ENCODE measurements around the gene LRRC19. TPM values are rescaled to one million over a fixed set of nuclear protein-coding genes. Genes with fewer than 3 reads are reported as not detected.

LRRC19 gene
- polyA plus RNA-seq, 3 donors = not detected

- Histone ChIP-seq H4K20me1 (ENCODE audit: insufficient read depth, low read length) (no peaks in the 10 kb centered on the region), H3K36me3 (replicated peaks in 1 of 2; ENCODE audit: control insufficient read depth in 1 of 2, insufficient read depth in 2 of 2, low read length in 2 of 2) (no peaks in the 10 kb centered on the region), H3K79me2 (ENCODE audit: insufficient read depth, low read length) (no peaks in the 10 kb centered on the region), H3K9ac (ENCODE audit: insufficient read depth, low read length, poor library complexity, severe bottlenecking) (no peak overlapping the region), H3K27ac (ENCODE audit: low read depth in 1 of 2, low read length in 2 of 2) (no peak overlapping the region), H3K4me2 (replicated peaks; ENCODE audit: extremely low read depth, low read length, poor library complexity, severe bottlenecking) (no peak overlapping the region), H2AFZ (ENCODE audit: insufficient read depth, low read depth, low read length, poor library complexity, severe bottlenecking) (no peak overlapping the region), H3K4me1 (ENCODE audit: control insufficient read depth in 1 of 2, insufficient read depth in 2 of 2, low read length in 2 of 2) (no peaks in the 10 kb centered on the region), H3K4me3 (replicated peaks in 1 of 3; ENCODE audit: low read depth in 2 of 3, low read length in 3 of 3) (no peak overlapping the region), H3K27me3 (ENCODE audit: control insufficient read depth in 2 of 2, insufficient read depth in 2 of 2, low read length in 2 of 2) (no peaks in the 10 kb centered on the region), H3K9me3 (replicated peaks in 1 of 2; ENCODE audit: control insufficient read depth in 1 of 2, insufficient read depth in 1 of 2, low read length in 2 of 2) (no peaks in the 10 kb centered on the region)
- Mint-ChIP-seq H3K4me3 (no peak overlapping the region), H3K4me1 (peaks cover 2% of the 10 kb centered on the region), H3K27ac (no peak overlapping the region), H3K9me3 (no peaks in the 10 kb centered on the region), H3K27me3 (ENCODE audit: low read depth in 3 of 3) (no peaks in the 10 kb centered on the region), H3K36me3 (peaks cover 6 to 11% of the 10 kb centered on the region in 2 donors)
- intact Hi-C loops (cut with micrococcal nuclease) = no loop called here
- WGBS (ENCODE audit: insufficient coverage) = 7% methylated on average over 3 of the region's 4 CpGs
- no peak for TF ChIP-seq CTCF (IDR thresholded peaks at IDR 0.05)
- DNase-seq = peak in 1 of 3 donors; percentile 8
Observed at GRCh38 chr9:27047136-27047535, 41.7 kb upstream of the LRRC19 start.

GRCh38 chr9:27043176-27043575, 37.7 kb upstream of the LRRC19 start:
- no peak for DNase-seq
- WGBS (ENCODE audit: insufficient coverage) = 100% methylated on average over 1 of the region's 2 CpGs
- no peak overlapping the region for H3K4me3 Mint-ChIP-seq
- Histone ChIP-seq H3K9me3 (replicated peaks in 1 of 2; ENCODE audit: control insufficient read depth in 1 of 2, insufficient read depth in 1 of 2, low read length in 2 of 2) (no peaks in the 10 kb centered on the region), H3K4me1 (ENCODE audit: control insufficient read depth in 1 of 2, insufficient read depth in 2 of 2, low read length in 2 of 2) (no peaks in the 10 kb centered on the region), H3K79me2 (ENCODE audit: insufficient read depth, low read length) (no peaks in the 10 kb centered on the region), H3K27me3 (ENCODE audit: control insufficient read depth in 2 of 2, insufficient read depth in 2 of 2, low read length in 2 of 2) (no peaks in the 10 kb centered on the region), H3K27ac (ENCODE audit: low read depth in 1 of 2, low read length in 2 of 2) (no peak overlapping the region), H3K36me3 (replicated peaks in 1 of 2; ENCODE audit: control insufficient read depth in 1 of 2, insufficient read depth in 2 of 2, low read length in 2 of 2) (no peaks in the 10 kb centered on the region), H2AFZ (ENCODE audit: insufficient read depth, low read depth, low read length, poor library complexity, severe bottlenecking) (no peak overlapping the region), H3K4me2 (replicated peaks; ENCODE audit: extremely low read depth, low read length, poor library complexity, severe bottlenecking) (no peak overlapping the region), H4K20me1 (ENCODE audit: insufficient read depth, low read length) (no peaks in the 10 kb centered on the region), H3K4me3 (replicated peaks in 1 of 3; ENCODE audit: low read depth in 2 of 3, low read length in 3 of 3) (no peak overlapping the region), H3K9ac (ENCODE audit: insufficient read depth, low read length, poor library complexity, severe bottlenecking) (no peak overlapping the region)
- H3K9me3 Mint-ChIP-seq = no peaks in the 10 kb centered on the region
- no peak overlapping the region for H3K27ac Mint-ChIP-seq
- no peaks in the 10 kb centered on the region for H3K27me3 Mint-ChIP-seq (ENCODE audit: low read depth in 3 of 3)
- TF ChIP-seq CTCF (IDR thresholded peaks at IDR 0.05) = no peak
- no peaks in the 10 kb centered on the region for H3K36me3 Mint-ChIP-seq
- intact Hi-C loops (cut with micrococcal nuclease) = no loop called here
- peaks cover 2% of the 10 kb centered on the region for H3K4me1 Mint-ChIP-seq

Data from CD14-positive monocyte (primary cell).